HEK293 (cell line): ENCODE data around the gene PRTFDC1.

Source experiments
- CTCF ChIA-PET: fragments of 350-600 bp; formaldehyde crosslinking; extraction: SDS; loops from one replicate; lab custom pipeline; 2021; ENCODE audit warnings: antibody characterized with exemption; lab: Yijun Ruan, JAX
- POLR2A ChIA-PET: fragments of 300-600 bp; formaldehyde crosslinking; extraction: SDS; loops from one replicate; lab custom pipeline; 2020; ENCODE audit warnings: antibody characterized with exemption, inconsistent platforms; lab: Yijun Ruan, JAX
- H3K27ac ChIP-seq: fragments of 200-500 bp; sonication (Bioruptor generic); 2 replicates; pipeline ENCODE4 v1.5.1; 2014; ENCODE audit warnings: low read depth, low read length, control low read depth, inconsistent platforms; ENCODE audit errors: extremely low read depth
- H3K36me3 ChIP-seq, 2 experiments: fragments of 200-500 bp in 1 of 2; sonication (Bioruptor generic) in 1 of 2; 1 replicate in 1 of 2; 2 replicates in 1 of 2; pipeline ENCODE4 v1.5.1; 2014 to 2017; ENCODE audit warnings: inconsistent platforms in 2 of 2, low read length in 2 of 2; ENCODE audit not compliant: control insufficient read depth in 2 of 2, insufficient read depth in 1 of 2
- H3K4me1 ChIP-seq: fragments of 200-500 bp; sonication (Bioruptor generic); 2 replicates; pipeline ENCODE4 v1.5.1; 2014; ENCODE audit warnings: mild to moderate bottlenecking, low read length, inconsistent platforms; ENCODE audit not compliant: control insufficient read depth, insufficient read depth
- H3K4me3 ChIP-seq: 2 replicates; pipeline ENCODE4 v1.5.1; 2011; ENCODE audit warnings: low read depth, mild to moderate bottlenecking, control low read depth, low read length, moderate library complexity
- H3K9me3 ChIP-seq: fragments of 200-500 bp; sonication (Bioruptor generic); 2 replicates; pipeline ENCODE4 v1.5.1; 2014; ENCODE audit warnings: low read depth, low read length, inconsistent platforms; ENCODE audit not compliant: control insufficient read depth, insufficient read depth
- FEZF1 ChIP-seq: fragments of 450-650 bp; formaldehyde crosslinking; IDR thresholded peaks from 2 replicates; pipeline ENCODE4 v1.5.1; 2016; ENCODE audit warnings: missing biosample characterization, missing genetic modification characterization
- GLI2 ChIP-seq: fragments of 450-650 bp; formaldehyde crosslinking; IDR thresholded peaks from 2 replicates; pipeline ENCODE4; 2017; ENCODE audit warnings: missing biosample characterization, missing genetic modification characterization, low read depth, borderline replicate concordance
- GLIS1 ChIP-seq: fragments of 450-650 bp; formaldehyde crosslinking; IDR thresholded peaks from 2 replicates; pipeline ENCODE4 v1.5.1; 2016; ENCODE audit warnings: missing biosample characterization, missing genetic modification characterization
- HOXD13 ChIP-seq: sonication (generic); formaldehyde crosslinking; IDR thresholded peaks from 2 replicates; pipeline ENCODE4 v1.8.0; 2022; ENCODE audit warnings: missing genetic modification reagents, borderline replicate concordance
- PBX3 ChIP-seq: sonication (generic); formaldehyde crosslinking; IDR thresholded peaks from 2 replicates; pipeline ENCODE4 v1.8.1; 2022; ENCODE audit warnings: mild to moderate bottlenecking, moderate library complexity, missing genetic modification reagents
- ZBTB1 ChIP-seq: fragments of 450-650 bp; formaldehyde crosslinking; IDR thresholded peaks from 2 replicates; pipeline ENCODE4 v1.5.1; 2016; ENCODE audit warnings: missing biosample characterization, missing genetic modification characterization
- ZBTB26 ChIP-seq: fragments of 450-650 bp; formaldehyde crosslinking; optimal IDR thresholded peaks from 2 replicates; pipeline ENCODE3; 2016; ENCODE audit warnings: missing biosample characterization, mild to moderate bottlenecking, missing genetic modification characterization
- ZBTB7A ChIP-seq: fragments of 450-650 bp; formaldehyde crosslinking; IDR thresholded peaks from 2 replicates; pipeline ENCODE4 v1.5.1; 2016; ENCODE audit warnings: low read depth, missing biosample characterization, missing genetic modification characterization
- ZNF148 ChIP-seq: fragments of 450-650 bp; formaldehyde crosslinking; IDR thresholded peaks from 2 replicates; pipeline ENCODE4 v1.5.0; 2017; ENCODE audit warnings: missing biosample characterization, missing genetic modification characterization, borderline replicate concordance
- ZNF175 ChIP-seq: fragments of 450-650 bp; formaldehyde crosslinking; IDR thresholded peaks from 2 replicates; pipeline ENCODE4 v1.5.1; 2016; ENCODE audit warnings: missing biosample characterization, missing genetic modification characterization
- ZNF19 ChIP-seq: fragments of 450-650 bp; formaldehyde crosslinking; IDR thresholded peaks from 2 replicates; pipeline ENCODE4; 2016; ENCODE audit warnings: missing biosample characterization, missing genetic modification characterization, low read depth
- ZNF341 ChIP-seq: fragments of 450-650 bp; formaldehyde crosslinking; IDR thresholded peaks from 2 replicates; pipeline ENCODE4; 2016; ENCODE audit warnings: low read depth, missing biosample characterization, missing genetic modification characterization
- ZNF600 ChIP-seq: fragments of 450-650 bp; formaldehyde crosslinking; IDR thresholded peaks from 2 replicates; pipeline ENCODE4 v1.5.1; 2016; ENCODE audit warnings: missing biosample characterization, missing genetic modification characterization
- ZNF623 ChIP-seq: fragments of 450-650 bp; formaldehyde crosslinking; IDR thresholded peaks from 2 replicates; pipeline ENCODE4 v1.5.1; 2016; ENCODE audit warnings: missing biosample characterization, missing genetic modification characterization
- ZNF654 ChIP-seq: fragments of 450-650 bp; formaldehyde crosslinking; IDR thresholded peaks from 2 replicates; pipeline ENCODE4 v1.5.1; 2016; ENCODE audit warnings: low read depth, missing biosample characterization, missing genetic modification characterization
- ZNF768 ChIP-seq: fragments of 450-650 bp; formaldehyde crosslinking; IDR thresholded peaks from 2 replicates; pipeline ENCODE4 v1.5.1; 2018; ENCODE audit warnings: missing biosample characterization, mild to moderate bottlenecking, missing genetic modification characterization
- ZXDB ChIP-seq: fragments of 450-650 bp; formaldehyde crosslinking; IDR thresholded peaks from 2 replicates; pipeline ENCODE4 v1.5.1; 2016; ENCODE audit warnings: missing biosample characterization, missing genetic modification characterization
- TF ChIP-seq, protein P1 (sequence below): fragments of 450-650 bp; formaldehyde crosslinking; IDR thresholded peaks from 2 replicates; pipeline ENCODE4 v1.5.1; 2017; ENCODE audit warnings: missing biosample characterization, missing genetic modification characterization

PRTFDC1 gene

DNA sequence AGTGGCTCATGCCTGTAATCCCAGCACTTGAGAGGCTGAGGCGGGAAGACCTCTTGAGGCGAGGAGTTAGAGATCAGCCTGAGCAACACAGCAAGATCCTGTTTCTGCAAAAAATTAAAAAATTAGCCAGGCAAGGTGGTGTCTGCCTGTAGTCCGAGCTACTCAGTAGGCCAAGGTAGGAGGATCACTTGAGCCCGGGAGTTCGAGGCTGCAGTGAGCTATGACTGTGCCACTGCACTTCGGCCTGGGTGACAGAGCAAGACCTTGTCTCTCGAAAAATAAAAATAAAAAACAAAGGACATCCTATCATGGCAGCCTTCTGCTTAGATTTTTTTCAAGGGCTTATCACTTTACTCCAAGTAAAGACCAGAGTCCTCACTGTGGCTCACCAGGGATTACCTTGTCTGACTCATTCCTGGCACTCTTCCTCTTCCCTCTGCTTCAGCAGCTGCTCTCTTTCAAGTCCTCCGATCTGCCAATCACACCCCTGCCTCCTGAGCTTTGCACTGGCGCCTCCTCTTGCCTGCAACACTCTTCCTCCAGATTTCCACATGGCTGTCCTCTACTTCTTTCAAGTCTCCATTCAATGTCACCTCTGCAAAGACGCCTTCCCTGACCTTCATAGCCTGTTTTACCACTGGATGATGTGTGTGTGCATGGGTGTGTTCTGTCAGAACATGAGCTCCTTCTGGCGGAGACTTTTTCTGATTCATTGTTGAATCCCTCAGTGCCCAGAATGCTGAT lies 7.7 kb downstream of the PRTFDC1 start (continued):
- TF ChIP-seq PBX3 (CRISPR knock-in tag) (no peak), ZBTB26 (tag by site-specific recombination) (no peak), ZNF148 (no peak), FEZF1 (tag by site-specific recombination) (peak; percentile 12; the same call in 1 of the 2 replicates), ZNF623 (no peak), ZNF768 (no peak), ZNF654 (tag by site-specific recombination) (peak; percentile 19), ZBTB1 (no peak), ZNF600 (tag by site-specific recombination) (0 out of 2 replicates have a peak, but pooled peaks have one; percentile 23), ZXDB (no peak), ZBTB7A (tag by site-specific recombination) (no peak)
- TF ChIP-seq, protein P1, sequence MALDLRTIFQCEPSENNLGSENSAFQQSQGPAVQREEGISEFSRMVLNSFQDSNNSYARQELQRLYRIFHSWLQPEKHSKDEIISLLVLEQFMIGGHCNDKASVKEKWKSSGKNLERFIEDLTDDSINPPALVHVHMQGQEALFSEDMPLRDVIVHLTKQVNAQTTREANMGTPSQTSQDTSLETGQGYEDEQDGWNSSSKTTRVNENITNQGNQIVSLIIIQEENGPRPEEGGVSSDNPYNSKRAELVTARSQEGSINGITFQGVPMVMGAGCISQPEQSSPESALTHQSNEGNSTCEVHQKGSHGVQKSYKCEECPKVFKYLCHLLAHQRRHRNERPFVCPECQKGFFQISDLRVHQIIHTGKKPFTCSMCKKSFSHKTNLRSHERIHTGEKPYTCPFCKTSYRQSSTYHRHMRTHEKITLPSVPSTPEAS (tag by site-specific recombination) = no peak
- TF ChIP-seq, all 188 proteins: peak for 3

DNA sequence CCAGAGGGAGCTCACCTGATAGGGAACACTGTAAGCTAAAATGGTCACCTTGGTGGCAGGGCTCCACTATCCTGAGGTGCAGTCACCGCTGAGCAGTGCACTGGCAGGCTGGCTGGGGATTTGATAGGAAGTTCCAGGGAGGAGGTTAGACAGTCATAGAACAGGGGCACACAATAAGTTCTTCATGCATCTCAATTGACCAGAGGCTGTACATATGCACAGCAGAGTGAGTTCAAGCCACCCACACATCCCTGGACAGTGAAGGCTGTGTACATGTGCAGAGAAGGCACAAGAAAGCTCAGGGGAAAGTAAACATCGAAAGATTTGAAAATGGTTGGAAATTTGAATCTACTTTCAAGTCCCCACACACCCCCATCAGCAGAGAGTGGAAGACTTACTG lies 13.9 kb downstream of the PRTFDC1 start:
- TF ChIP-seq ZNF19 (tag by site-specific recombination) = no peak
- no peak for TF ChIP-seq ZNF341
- no peak for TF ChIP-seq GLIS1 (tag by site-specific recombination)
- TF ChIP-seq GLI2 (tag by site-specific recombination) = no peak
- no peak for TF ChIP-seq ZNF175 (tag by site-specific recombination)
- no peak for TF ChIP-seq HOXD13 (CRISPR knock-in tag)
- CTCF ChIA-PET = interaction anchor here (0.9 to 1.2 kb wide), 2 partner anchors 142 to 143 kb away, joined by 3 read pairs; no protein-coding TSS in a partner anchor
- Histone ChIP-seq H3K4me1 (no peaks in the 10 kb centered on the region), H3K4me3 (no peak overlapping the region), H3K9me3 (no peaks in the 10 kb centered on the region), H3K36me3 (no peaks in the 10 kb centered on the region), H3K27ac (no peak overlapping the region)
- POLR2A ChIA-PET = interaction anchor here (1.6 kb wide), 1 partner anchor 45 kb away, joined by 3 read pairs; no protein-coding TSS in a partner anchor
